HepG2 (cell line): ENCODE results near the gene ZNF726. TPM values are rescaled to one million over a fixed set of nuclear protein-coding genes. Genes with fewer than 3 reads are reported as not detected.

Source experiments
- polyA plus RNA-seq, 8 experiments: library from polyadenylated mRNA; depleted of rRNA in 3 of 8; stranded (reverse) in 7 of 8; unstranded in 1 of 8; fragments of >200 nt; fragmentation: Illumina TruSeq in 4 of 8; extraction: Trizol in 4 of 8; gene quantifications; 2 replicates each; pipeline versions ENCODE4 v1.2.1 to v1.2.3, GENCODE V29; 2011 to 2016; ENCODE audit warnings: low read depth in 4 of 8, missing spikeins in 1 of 8, mixed read lengths in 1 of 8; ENCODE audit not compliant: insufficient read depth in 1 of 8
- total RNA-seq, 5 experiments: library from RNA; depleted of rRNA; stranded (reverse); fragments of >200 nt; fragmentation: Illumina TruSeq; extraction: Trizol; gene quantifications; 2 replicates each; pipeline ENCODE4 v1.2.3, GENCODE V29; 2016; ENCODE audit warnings: low read depth in 1 of 5

ZNF726 gene
- total and polyA plus RNA-seq, 2 of the 13 experiments (the other 11 are each of a cell fraction or from before 2014, with no cell fraction given), result not detected

Other genes starting within 250 kb of the ZNF726 start
- gene ZNF675, start 227.7 kb upstream of the ZNF726 start, total RNA-seq (2016; rRNA removed; fragmentation: Illumina TruSeq; extraction: Trizol), result 12.8 and 13.1 TPM in 2 replicates
- gene ZNF675, start 227.7 kb upstream of the ZNF726 start, polyA plus RNA-seq (2011; rRNA removed), result 2.5 and 3.1 TPM in 2 replicates
- gene ZNF681, start 156.0 kb upstream of the ZNF726 start, total RNA-seq (2016; rRNA removed; fragmentation: Illumina TruSeq; extraction: Trizol), result not detected in 2 replicates
- not detected in 2 replicates for gene ZNF681, start 156.0 kb upstream of the ZNF726 start, polyA plus RNA-seq (2011; rRNA removed)
- gene ZNF254, start 172.3 kb downstream of the ZNF726 start, total RNA-seq (2016; rRNA removed; fragmentation: Illumina TruSeq; extraction: Trizol), result 4.6 and 5.6 TPM in 2 replicates
- gene ZNF254, start 172.3 kb downstream of the ZNF726 start, polyA plus RNA-seq (2011; rRNA removed), result 2.6 TPM in 2 replicates